ENCODE measurements around the gene PMFBP1.

- TF ChIP-seq, protein P1, sequence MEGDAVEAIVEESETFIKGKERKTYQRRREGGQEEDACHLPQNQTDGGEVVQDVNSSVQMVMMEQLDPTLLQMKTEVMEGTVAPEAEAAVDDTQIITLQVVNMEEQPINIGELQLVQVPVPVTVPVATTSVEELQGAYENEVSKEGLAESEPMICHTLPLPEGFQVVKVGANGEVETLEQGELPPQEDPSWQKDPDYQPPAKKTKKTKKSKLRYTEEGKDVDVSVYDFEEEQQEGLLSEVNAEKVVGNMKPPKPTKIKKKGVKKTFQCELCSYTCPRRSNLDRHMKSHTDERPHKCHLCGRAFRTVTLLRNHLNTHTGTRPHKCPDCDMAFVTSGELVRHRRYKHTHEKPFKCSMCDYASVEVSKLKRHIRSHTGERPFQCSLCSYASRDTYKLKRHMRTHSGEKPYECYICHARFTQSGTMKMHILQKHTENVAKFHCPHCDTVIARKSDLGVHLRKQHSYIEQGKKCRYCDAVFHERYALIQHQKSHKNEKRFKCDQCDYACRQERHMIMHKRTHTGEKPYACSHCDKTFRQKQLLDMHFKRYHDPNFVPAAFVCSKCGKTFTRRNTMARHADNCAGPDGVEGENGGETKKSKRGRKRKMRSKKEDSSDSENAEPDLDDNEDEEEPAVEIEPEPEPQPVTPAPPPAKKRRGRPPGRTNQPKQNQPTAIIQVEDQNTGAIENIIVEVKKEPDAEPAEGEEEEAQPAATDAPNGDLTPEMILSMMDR (IDR thresholded peaks at IDR 0.05), result no peak
- TF ChIP-seq, protein P2, sequence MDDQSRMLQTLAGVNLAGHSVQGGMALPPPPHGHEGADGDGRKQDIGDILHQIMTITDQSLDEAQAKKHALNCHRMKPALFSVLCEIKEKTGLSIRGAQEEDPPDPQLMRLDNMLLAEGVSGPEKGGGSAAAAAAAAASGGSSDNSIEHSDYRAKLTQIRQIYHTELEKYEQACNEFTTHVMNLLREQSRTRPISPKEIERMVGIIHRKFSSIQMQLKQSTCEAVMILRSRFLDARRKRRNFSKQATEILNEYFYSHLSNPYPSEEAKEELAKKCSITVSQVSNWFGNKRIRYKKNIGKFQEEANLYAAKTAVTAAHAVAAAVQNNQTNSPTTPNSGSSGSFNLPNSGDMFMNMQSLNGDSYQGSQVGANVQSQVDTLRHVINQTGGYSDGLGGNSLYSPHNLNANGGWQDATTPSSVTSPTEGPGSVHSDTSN (IDR thresholded peaks at IDR 0.05), result no peak
Measured at GRCh38 chr16:72125635-72126428, 46.1 kb downstream of the PMFBP1 start.
